Measurements from ENCODE around the gene SHCBP1L. TPM values are rescaled to one million over a fixed set of nuclear protein-coding genes. Genes with fewer than 3 reads are reported as not detected.
A peak's percentile ranks its signal among the peaks of the same experiment; 100 is the strongest.

SHCBP1L gene
- total RNA-seq, 2 experiments from 2014 or later = not detected

- Mint-ChIP-seq H3K9me3 (ENCODE audit: insufficient read depth) (peaks cover 3% of the 10 kb centered on the region), H3K27me3 (ENCODE audit: low read depth) (peaks cover 10% of the 10 kb centered on the region), H3K36me3 (ENCODE audit: low read depth) (no peaks in the 10 kb centered on the region), H3K27ac (no peak overlapping the region), H3K4me3 (no peak overlapping the region), H3K4me1 (ENCODE audit: low read depth) (no peaks in the 10 kb centered on the region)
- ATAC-seq = no peak
- CTCF ChIA-PET = interaction anchor here (1.6 kb wide), 1 partner anchor 16 kb away, joined by 3 read pairs; no protein-coding TSS in a partner anchor
- POLR2A ChIA-PET = no interaction called here
- no peak for DNase-seq
These were observed 25.3 kb upstream of the SHCBP1L start for GRCh38 chr1:182978151-182978853.

DNA sequence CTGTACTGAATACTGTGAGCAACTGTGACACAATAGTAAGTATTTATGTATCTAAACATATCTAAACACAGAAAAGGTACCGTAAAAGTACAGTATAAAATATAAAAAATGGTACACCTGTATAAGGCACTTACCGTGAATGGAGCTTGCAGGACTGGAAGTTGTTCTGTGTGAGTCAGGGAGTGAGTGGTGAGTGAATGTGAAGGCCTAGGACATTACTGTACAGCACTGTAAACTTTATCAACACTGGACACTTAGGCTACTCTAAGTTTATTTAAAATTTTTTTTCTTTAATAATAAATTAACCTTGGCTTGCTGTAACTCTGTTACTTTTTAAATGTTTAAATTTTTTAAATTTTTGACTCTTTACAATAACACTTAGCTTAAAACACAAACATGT is 24.5 kb upstream of the SHCBP1L start:
- POLR2A ChIA-PET = no interaction called here
- DNase-seq (no peak), ATAC-seq (no peak)
- no peak overlapping the region for H3K4me3 Mint-ChIP-seq
- peaks cover 10% of the 10 kb centered on the region for H3K27me3 Mint-ChIP-seq (ENCODE audit: low read depth)
- CTCF ChIA-PET = interaction anchor here (1.6 kb wide), 1 partner anchor 15 kb away, joined by 3 read pairs; no protein-coding TSS in a partner anchor
- peaks cover 1% of the 10 kb centered on the region for H3K9me3 Mint-ChIP-seq (ENCODE audit: insufficient read depth)
- H3K4me1 Mint-ChIP-seq (ENCODE audit: low read depth) = no peaks in the 10 kb centered on the region
- H3K36me3 Mint-ChIP-seq (ENCODE audit: low read depth) = no peaks in the 10 kb centered on the region
- no peak overlapping the region for H3K27ac Mint-ChIP-seq

GRCh38 chr1:182974506-182975191 is 21.7 kb upstream of the SHCBP1L start:
- no peaks in the 10 kb centered on the region for H3K9me3 Mint-ChIP-seq (ENCODE audit: insufficient read depth)
- ATAC-seq = no peak
- H3K27me3 Mint-ChIP-seq (ENCODE audit: low read depth) = peaks cover 12% of the 10 kb centered on the region
- H3K4me3 Mint-ChIP-seq = no peak overlapping the region
- DNase-seq = no peak
- no peaks in the 10 kb centered on the region for H3K36me3 Mint-ChIP-seq (ENCODE audit: low read depth)
- ChIA-PET POLR2A (no interaction called here), CTCF (interaction anchor here (0.6 kb wide), 1 partner anchor 248 kb away, joined by 3 read pairs; no protein-coding TSS in a partner anchor)
- no peaks in the 10 kb centered on the region for H3K4me1 Mint-ChIP-seq (ENCODE audit: low read depth)
- no peak overlapping the region for H3K27ac Mint-ChIP-seq

GRCh38 chr1:182972829-182973228 is 19.9 kb upstream of the SHCBP1L start:
- POLR2A ChIA-PET = no interaction called here
- H3K9me3 Mint-ChIP-seq (ENCODE audit: insufficient read depth) = no peaks in the 10 kb centered on the region
- CTCF ChIA-PET = no interaction called here
- no peak overlapping the region for H3K27ac Mint-ChIP-seq
- H3K4me3 Mint-ChIP-seq = no peak overlapping the region
- H3K27me3 Mint-ChIP-seq (ENCODE audit: low read depth) = peaks cover 23% of the 10 kb centered on the region
- no peak for DNase-seq
- ATAC-seq = no peak
- no peaks in the 10 kb centered on the region for H3K4me1 Mint-ChIP-seq (ENCODE audit: low read depth)
- H3K36me3 Mint-ChIP-seq (ENCODE audit: low read depth) = no peaks in the 10 kb centered on the region

DNA sequence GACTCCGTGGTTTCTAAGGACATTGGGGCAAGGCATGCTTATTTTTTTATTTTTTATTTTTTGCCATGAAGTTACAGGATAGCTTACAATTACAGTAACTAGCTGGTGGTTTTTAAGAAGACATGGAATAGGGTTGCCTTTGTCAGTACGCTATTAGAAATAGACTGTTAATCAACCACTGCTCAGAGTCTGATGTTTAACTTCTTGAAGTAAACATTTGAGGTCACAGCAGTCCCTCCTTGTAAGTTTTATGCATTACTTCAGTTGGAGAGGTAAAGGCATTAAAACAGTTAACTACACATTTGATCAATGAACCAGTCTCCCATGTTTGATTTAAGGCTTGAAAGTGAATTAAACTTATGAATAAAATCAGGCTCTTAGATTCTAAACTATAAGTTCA is 19.3 kb upstream of the SHCBP1L start:
- H3K4me1 Mint-ChIP-seq (ENCODE audit: low read depth) = no peaks in the 10 kb centered on the region
- ATAC-seq (no peak), DNase-seq (no peak)
- ChIA-PET POLR2A (no interaction called here), CTCF (no interaction called here)
- H3K27ac Mint-ChIP-seq = no peak overlapping the region
- peaks cover 23% of the 10 kb centered on the region for H3K27me3 Mint-ChIP-seq (ENCODE audit: low read depth)
- no peak overlapping the region for H3K4me3 Mint-ChIP-seq
- no peaks in the 10 kb centered on the region for H3K36me3 Mint-ChIP-seq (ENCODE audit: low read depth)
- no peaks in the 10 kb centered on the region for H3K9me3 Mint-ChIP-seq (ENCODE audit: insufficient read depth)

- no peaks in the 10 kb centered on the region for H3K4me1 Mint-ChIP-seq (ENCODE audit: low read depth)
- POLR2A ChIA-PET = no interaction called here
- H3K36me3 Mint-ChIP-seq (ENCODE audit: low read depth) = no peaks in the 10 kb centered on the region
These were observed 18.3 kb upstream of the SHCBP1L start for GRCh38 chr1:182971219-182971618.

DNA sequence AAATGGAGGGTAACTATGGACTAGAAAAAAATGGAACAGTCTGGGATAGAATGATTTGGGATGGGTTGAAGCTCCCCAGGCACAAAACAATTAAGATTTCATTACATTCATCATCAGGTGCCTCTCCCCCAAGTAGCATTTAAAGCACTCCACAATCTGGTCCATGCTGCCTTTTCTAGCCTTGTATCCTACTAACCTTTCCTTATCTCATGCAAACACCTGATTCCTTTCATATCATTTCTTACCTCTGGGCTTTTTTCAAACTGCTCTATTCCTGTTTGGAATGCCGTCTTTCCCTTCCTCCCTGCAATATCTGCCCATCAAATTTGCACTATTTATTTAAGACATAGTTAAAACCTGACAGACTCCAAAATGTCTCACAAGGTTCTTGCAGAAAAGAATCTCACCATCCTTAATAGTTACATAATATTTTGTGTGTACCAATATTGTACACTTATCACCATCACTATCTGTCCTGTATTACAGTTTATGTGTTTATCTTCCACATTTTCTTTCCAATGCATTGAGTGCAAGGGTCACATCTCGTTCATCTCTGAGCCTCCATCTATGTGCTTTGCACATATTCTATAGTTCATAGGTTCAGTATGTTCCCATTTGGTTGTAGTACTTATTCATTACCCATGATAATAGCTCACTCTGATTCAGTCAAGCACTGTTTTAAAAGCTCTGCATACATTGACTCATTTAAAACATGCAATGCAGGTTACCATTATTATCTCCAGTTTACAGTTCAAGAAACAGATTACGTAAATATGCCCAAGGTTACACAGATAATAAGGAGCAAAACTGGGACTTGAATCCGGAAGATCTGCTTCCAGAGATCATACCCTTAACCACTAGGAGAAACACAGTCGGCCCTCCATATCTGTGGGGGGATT is 16.1 kb upstream of the SHCBP1L start:
- POLR2A ChIA-PET = no interaction called here
- DNase-seq (no peak), ATAC-seq (no peak)
- H3K9me3 Mint-ChIP-seq (ENCODE audit: insufficient read depth) = no peaks in the 10 kb centered on the region
- no peak overlapping the region for H3K4me3 Mint-ChIP-seq
- no peaks in the 10 kb centered on the region for H3K36me3 Mint-ChIP-seq (ENCODE audit: low read depth)
- CTCF ChIA-PET = interaction anchor here (0.6 kb wide), 1 partner anchor 873 kb away, joined by 3 read pairs; no protein-coding TSS in a partner anchor
- peaks cover 14% of the 10 kb centered on the region for H3K27me3 Mint-ChIP-seq (ENCODE audit: low read depth)
- no peak overlapping the region for H3K27ac Mint-ChIP-seq
- no peaks in the 10 kb centered on the region for H3K4me1 Mint-ChIP-seq (ENCODE audit: low read depth)

More at GRCh38 chr1:182971219-182971618, 18.3 kb upstream of the SHCBP1L start:
- no peaks in the 10 kb centered on the region for H3K9me3 Mint-ChIP-seq (ENCODE audit: insufficient read depth)
- no peak for DNase-seq
- H3K4me3 Mint-ChIP-seq = no peak overlapping the region
- no peak for ATAC-seq
- no peak overlapping the region for H3K27ac Mint-ChIP-seq
- peaks cover 23% of the 10 kb centered on the region for H3K27me3 Mint-ChIP-seq (ENCODE audit: low read depth)
- CTCF ChIA-PET = no interaction called here

DNA sequence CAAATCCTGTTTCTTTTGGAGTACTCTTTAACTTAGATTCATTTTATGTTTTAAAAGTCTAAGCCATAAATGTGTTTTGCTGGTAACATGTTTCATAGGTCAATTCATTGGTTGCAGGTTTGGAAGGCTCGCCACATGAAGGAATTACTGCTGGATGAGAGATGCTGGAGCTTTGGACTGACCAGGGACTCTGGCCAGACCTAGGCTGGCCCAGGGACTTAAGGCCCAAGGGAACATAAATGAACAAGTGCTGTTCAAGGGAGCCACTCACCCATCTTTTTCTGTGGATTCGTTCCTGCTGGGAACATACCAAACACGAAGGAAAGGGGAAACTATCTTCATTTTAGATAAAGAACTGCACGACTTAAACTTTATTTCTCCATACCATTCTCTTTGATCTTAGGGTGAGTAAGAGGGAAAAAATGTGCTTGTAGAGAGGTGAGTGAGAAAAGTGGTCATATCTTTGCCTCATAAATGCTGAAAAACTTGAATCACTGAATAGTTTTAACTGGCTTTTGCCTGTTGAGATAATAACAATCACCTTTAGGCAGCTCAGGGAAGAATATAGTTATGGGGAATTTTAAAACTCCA is 15.3 kb upstream of the SHCBP1L start:
- ChIA-PET POLR2A (no interaction called here), CTCF (interaction anchor here (0.6 kb wide), 1 partner anchor 874 kb away, joined by 3 read pairs; no protein-coding TSS in a partner anchor)
- ATAC-seq = no peak
- Mint-ChIP-seq H3K36me3 (ENCODE audit: low read depth) (no peaks in the 10 kb centered on the region), H3K27me3 (ENCODE audit: low read depth) (peaks cover 13% of the 10 kb centered on the region), H3K4me1 (ENCODE audit: low read depth) (no peaks in the 10 kb centered on the region), H3K9me3 (ENCODE audit: insufficient read depth) (no peaks in the 10 kb centered on the region), H3K4me3 (no peak overlapping the region), H3K27ac (no peak overlapping the region)
- no peak for DNase-seq

GRCh38 chr1:182965861-182966260 is 12.9 kb upstream of the SHCBP1L start:
- no peaks in the 10 kb centered on the region for H3K9me3 Mint-ChIP-seq (ENCODE audit: insufficient read depth)
- no peak for ATAC-seq
- peaks cover 14% of the 10 kb centered on the region for H3K27me3 Mint-ChIP-seq (ENCODE audit: low read depth)
- no peak for DNase-seq
- H3K4me1 Mint-ChIP-seq (ENCODE audit: low read depth) = no peaks in the 10 kb centered on the region
- no peak overlapping the region for H3K27ac Mint-ChIP-seq
- no peak overlapping the region for H3K4me3 Mint-ChIP-seq
- CTCF ChIA-PET = no interaction called here
- no peaks in the 10 kb centered on the region for H3K36me3 Mint-ChIP-seq (ENCODE audit: low read depth)
- POLR2A ChIA-PET = no interaction called here

GRCh38 chr1:182965096-182965495 is 12.1 kb upstream of the SHCBP1L start:
- CTCF ChIA-PET = interaction anchor here (0.9 to 1.1 kb wide), 2 partner anchors 9 to 220 kb away, joined by 3 read pairs; no protein-coding TSS in a partner anchor
- no peak for ATAC-seq
- no peak for DNase-seq

DNA sequence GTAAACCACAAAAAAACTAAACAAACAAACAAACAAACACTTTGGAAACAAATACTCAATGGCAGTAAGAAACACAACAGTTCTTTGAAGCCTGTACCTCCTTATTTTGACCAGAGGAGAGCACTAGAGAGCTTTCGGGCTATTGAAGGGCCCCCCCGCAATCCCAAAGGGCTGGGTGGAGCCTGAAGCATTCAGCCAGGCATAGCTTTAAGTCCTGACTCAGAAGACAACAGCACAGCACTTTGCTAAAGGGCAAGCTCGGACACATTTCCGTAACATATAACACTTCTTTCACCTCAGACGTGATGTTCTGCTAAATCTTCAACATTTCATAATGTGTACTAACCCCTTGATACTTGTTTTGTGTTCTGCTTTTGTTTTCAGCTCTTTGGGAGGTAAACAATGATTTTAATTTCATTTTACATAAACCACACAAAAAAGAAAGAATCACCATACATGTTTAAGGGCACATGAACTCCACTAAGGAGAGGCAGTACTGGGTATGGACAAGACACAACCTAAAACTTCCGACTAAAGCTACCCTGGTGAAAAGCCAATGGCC is 9.7 kb upstream of the SHCBP1L start:
- Mint-ChIP-seq H3K27ac (no peak overlapping the region), H3K27me3 (ENCODE audit: low read depth) (peaks cover 3% of the 10 kb centered on the region), H3K9me3 (ENCODE audit: insufficient read depth) (no peaks in the 10 kb centered on the region), H3K4me1 (ENCODE audit: low read depth) (no peaks in the 10 kb centered on the region), H3K36me3 (ENCODE audit: low read depth) (no peaks in the 10 kb centered on the region), H3K4me3 (no peak overlapping the region)
- ChIA-PET POLR2A (no interaction called here), CTCF (interaction anchor here (0.8 to 1.7 kb wide), 7 partner anchors 13 to 265 kb away, joined by 3 to 10 read pairs (median 3); no protein-coding TSS in a partner anchor)
- DNase-seq (peak; percentile 43), ATAC-seq (no peak)

More at GRCh38 chr1:182965096-182965495, 12.1 kb upstream of the SHCBP1L start:
- Mint-ChIP-seq H3K27ac (no peak overlapping the region), H3K9me3 (ENCODE audit: insufficient read depth) (no peaks in the 10 kb centered on the region), H3K4me3 (no peak overlapping the region), H3K4me1 (ENCODE audit: low read depth) (no peaks in the 10 kb centered on the region), H3K36me3 (ENCODE audit: low read depth) (no peaks in the 10 kb centered on the region), H3K27me3 (ENCODE audit: low read depth) (peaks cover 14% of the 10 kb centered on the region)
- POLR2A ChIA-PET = no interaction called here

Data from activated CD8-positive, alpha-beta T cell treated with anti-CD3 and anti-CD28 coated beads, Interleukin-2, amount 10 ng/mL, durations not matched to agents 7 days and 5 days (primary cell).